Measurements from ENCODE around the gene UBE3D. TPM values are rescaled to one million over a fixed set of nuclear protein-coding genes. Genes with fewer than 3 reads are reported as not detected.

Gene UBE3D
- total RNA-seq, 1 experiment from 2014 or later = 5.5 TPM

GRCh38 chr6:82881519-82881918 lies 184.1 kb downstream of the UBE3D start:
- H3K4me1 Mint-ChIP-seq (ENCODE audit: insufficient read depth, unreplicated experiment) = peaks cover 9% of the 10 kb centered on the region
- no peak for DNase-seq (ENCODE audit: unreplicated experiment)
- no peaks in the 10 kb centered on the region for H3K36me3 Mint-ChIP-seq (ENCODE audit: insufficient read depth, unreplicated experiment)
- no peak overlapping the region for H3K27ac Mint-ChIP-seq (ENCODE audit: low read depth, unreplicated experiment)
- CTCF ChIA-PET = interaction anchor here (0.6 to 0.9 kb wide), 3 partner anchors 21 to 718 kb away, joined by 3 to 4 read pairs (median 3); no protein-coding TSS in a partner anchor
- no peak overlapping the region for H3K4me3 Mint-ChIP-seq (ENCODE audit: unreplicated experiment)
- BruUV-seq (replicated peaks) = no TSS peak
- H3K27me3 Mint-ChIP-seq (ENCODE audit: insufficient read depth, unreplicated experiment) = peaks cover 70% of the 10 kb centered on the region
- TF ChIP-seq CTCF (IDR thresholded peaks at IDR 0.05; ENCODE audit: unreplicated experiment) = no peak
- POLR2A ChIA-PET = no interaction called here
- intact Hi-C loops (cut with micrococcal nuclease) = no loop called here
- no peaks in the 10 kb centered on the region for H3K9me3 Mint-ChIP-seq (ENCODE audit: unreplicated experiment)

GRCh38 chr6:82878812-82879211 lies 186.8 kb downstream of the UBE3D start:
- H3K27ac Mint-ChIP-seq (ENCODE audit: low read depth, unreplicated experiment) = no peak overlapping the region
- H3K36me3 Mint-ChIP-seq (ENCODE audit: insufficient read depth, unreplicated experiment) = no peaks in the 10 kb centered on the region
- DNase-seq (ENCODE audit: unreplicated experiment) = peak; percentile 33
- POLR2A ChIA-PET = no interaction called here
- peaks cover 27% of the 10 kb centered on the region for H3K4me1 Mint-ChIP-seq (ENCODE audit: insufficient read depth, unreplicated experiment)
- no TSS peak for BruUV-seq (replicated peaks)
- CTCF ChIA-PET = interaction anchor here (0.7 kb wide), 1 partner anchor 1065 kb away, joined by 4 read pairs; no protein-coding TSS in a partner anchor
- H3K4me3 Mint-ChIP-seq (ENCODE audit: unreplicated experiment) = no peak overlapping the region
- intact Hi-C loops (cut with micrococcal nuclease) = no loop called here
- H3K9me3 Mint-ChIP-seq (ENCODE audit: unreplicated experiment) = no peaks in the 10 kb centered on the region
- TF ChIP-seq CTCF (IDR thresholded peaks at IDR 0.05; ENCODE audit: unreplicated experiment) = no peak
- H3K27me3 Mint-ChIP-seq (ENCODE audit: insufficient read depth, unreplicated experiment) = peaks cover 43% of the 10 kb centered on the region

- ChIA-PET POLR2A (interaction anchor here (1.0 to 1.6 kb wide), 3 partner anchors 18 to 52 kb away, joined by 3 read pairs; no protein-coding TSS in a partner anchor), CTCF (interaction anchor here (0.6 to 1.0 kb wide), 6 partner anchors 14 to 607 kb away, joined by 3 to 4 read pairs (median 3); partner anchors contain the start of gene UBE3D)
- Mint-ChIP-seq H3K9me3 (ENCODE audit: unreplicated experiment) (no peaks in the 10 kb centered on the region), H3K4me1 (ENCODE audit: insufficient read depth, unreplicated experiment) (peaks cover 27% of the 10 kb centered on the region), H3K27ac (ENCODE audit: low read depth, unreplicated experiment) (no peak overlapping the region), H3K4me3 (ENCODE audit: unreplicated experiment) (no peak overlapping the region), H3K36me3 (ENCODE audit: insufficient read depth, unreplicated experiment) (no peaks in the 10 kb centered on the region), H3K27me3 (ENCODE audit: insufficient read depth, unreplicated experiment) (peaks cover 41% of the 10 kb centered on the region)
- TF ChIP-seq CTCF (IDR thresholded peaks at IDR 0.05; ENCODE audit: unreplicated experiment) = no peak
- intact Hi-C loops (cut with micrococcal nuclease) = no loop called here
- DNase-seq (ENCODE audit: unreplicated experiment) = peak; percentile 90
- no TSS peak for BruUV-seq (replicated peaks)
Observed at GRCh38 chr6:82877213-82878195, 188.1 kb downstream of the UBE3D start.

GRCh38 chr6:82875573-82876185 lies 190.0 kb downstream of the UBE3D start:
- peak; percentile 97 for DNase-seq (ENCODE audit: unreplicated experiment)
- ChIA-PET POLR2A (interaction anchor here (0.7 to 1.6 kb wide), 2 partner anchors 10 to 20 kb away, joined by 3 read pairs; no protein-coding TSS in a partner anchor), CTCF (interaction anchor here (0.7 kb wide), 1 partner anchor 190 kb away, joined by 3 read pairs; the partner anchor contains the start of gene UBE3D)
- Mint-ChIP-seq H3K4me3 (ENCODE audit: unreplicated experiment) (no peak overlapping the region), H3K9me3 (ENCODE audit: unreplicated experiment) (no peaks in the 10 kb centered on the region), H3K4me1 (ENCODE audit: insufficient read depth, unreplicated experiment) (peaks cover 27% of the 10 kb centered on the region), H3K27ac (ENCODE audit: low read depth, unreplicated experiment) (no peak overlapping the region), H3K36me3 (ENCODE audit: insufficient read depth, unreplicated experiment) (no peaks in the 10 kb centered on the region), H3K27me3 (ENCODE audit: insufficient read depth, unreplicated experiment) (peaks cover 38% of the 10 kb centered on the region)
- no TSS peak for BruUV-seq (replicated peaks)
- TF ChIP-seq CTCF (IDR thresholded peaks at IDR 0.05; ENCODE audit: unreplicated experiment) = no peak
- intact Hi-C loops (cut with micrococcal nuclease) = no loop called here
